ENCODE results near the gene BIN1.

The BIN1 gene

GRCh38 chr2:127089478-127090235 lies 17.3 kb downstream of the BIN1 start:
- DNase-seq: no peak

GRCh38 chr2:127088706-127089105 lies 18.2 kb downstream of the BIN1 start:
- DNase-seq: no peak

- no peak for DNase-seq
Observed at GRCh38 chr2:127087791-127088495, 19.0 kb downstream of the BIN1 start.

GRCh38 chr2:127086990-127087790 lies 19.8 kb downstream of the BIN1 start:
- no peak for DNase-seq

GRCh38 chr2:127085317-127085681 lies 21.7 kb downstream of the BIN1 start:
- DNase-seq: no peak

GRCh38 chr2:127084611-127085316 lies 22.2 kb downstream of the BIN1 start:
- DNase-seq: peak; percentile 29

GRCh38 chr2:127083819-127084503 lies 23.0 kb downstream of the BIN1 start:
- DNase-seq: no peak

- no peak for DNase-seq
Observed at GRCh38 chr2:127082974-127083373, 24.0 kb downstream of the BIN1 start.

GRCh38 chr2:127081826-127082633 lies 24.9 kb downstream of the BIN1 start:
- peak; percentile 79 for DNase-seq

GRCh38 chr2:127080938-127081755 lies 25.8 kb downstream of the BIN1 start:
- peak; percentile 50 for DNase-seq

- peak; percentile 37 for DNase-seq
Observed at GRCh38 chr2:127080226-127080937, 26.6 kb downstream of the BIN1 start.

GRCh38 chr2:127079358-127079920 lies 27.5 kb downstream of the BIN1 start:
- no peak for DNase-seq

- no peak for DNase-seq
Observed at GRCh38 chr2:127078666-127079270, 28.2 kb downstream of the BIN1 start.

GRCh38 chr2:127078028-127078427 lies 28.9 kb downstream of the BIN1 start:
- no peak for DNase-seq

- DNase-seq: no peak
Observed at GRCh38 chr2:127076924-127077323, 30.0 kb downstream of the BIN1 start.

GRCh38 chr2:127076290-127076689 lies 30.7 kb downstream of the BIN1 start:
- no peak for DNase-seq

GRCh38 chr2:127075821-127076220 lies 31.1 kb downstream of the BIN1 start:
- DNase-seq: no peak

GRCh38 chr2:127074936-127075335 lies 32.0 kb downstream of the BIN1 start:
- DNase-seq: no peak

- no peak for DNase-seq
Observed at GRCh38 chr2:127074358-127074757, 32.6 kb downstream of the BIN1 start.

Measured in activated effector memory CD4-positive, alpha-beta T cell treated with Interleukin-2 at 50 U/mL for 16 hours (primary cell).